Sciatic nerve (tissue), 2 donors: ENCODE measurements around the gene HTR6. TPM values are rescaled to one million over a fixed set of nuclear protein-coding genes. Genes with fewer than 3 reads are reported as not detected.
A peak's percentile ranks its signal among the peaks of the same experiment; 100 is the strongest.
"Not testable (repeated sequence)": the region's sequence is repeated elsewhere in the genome, so short reads cannot be mapped to it uniquely, and the experiment has no call there.

ENCODE experiments used
- ATAC-seq: fragments of 200-7000 bp; cut with Tn5 transposase; one replicate; pipeline ENCODE4 v1.9.1; 2020; ENCODE audit warnings: mild to moderate bottlenecking, moderate library complexity
- DNase-seq: peaks from one replicate; pipeline ENCODE4 v3.0.0-alpha.2; 2020; ENCODE audit warnings: low spot score
- intact Hi-C: fragments of 100-400 bp; cut with DNase I; formaldehyde crosslinking; loops from one replicate; pipeline ENCODE4 v1.14.2; 2022
- total RNA-seq: library from RNA; stranded (reverse); fragmentation: NEBNext Ultra II Directional; extraction: Animal tissue kit (Norgen Biotek cat#: 25700); gene quantifications from one replicate; pipeline ENCODE4 v1.2.1, GENCODE V29; 2021
- donor health status: DM: no; HTN: no; CAD: no.
- donor health status: DM: no; HTN: no; CAD: no.

HTR6 gene
- not detected for total RNA-seq

DNA sequence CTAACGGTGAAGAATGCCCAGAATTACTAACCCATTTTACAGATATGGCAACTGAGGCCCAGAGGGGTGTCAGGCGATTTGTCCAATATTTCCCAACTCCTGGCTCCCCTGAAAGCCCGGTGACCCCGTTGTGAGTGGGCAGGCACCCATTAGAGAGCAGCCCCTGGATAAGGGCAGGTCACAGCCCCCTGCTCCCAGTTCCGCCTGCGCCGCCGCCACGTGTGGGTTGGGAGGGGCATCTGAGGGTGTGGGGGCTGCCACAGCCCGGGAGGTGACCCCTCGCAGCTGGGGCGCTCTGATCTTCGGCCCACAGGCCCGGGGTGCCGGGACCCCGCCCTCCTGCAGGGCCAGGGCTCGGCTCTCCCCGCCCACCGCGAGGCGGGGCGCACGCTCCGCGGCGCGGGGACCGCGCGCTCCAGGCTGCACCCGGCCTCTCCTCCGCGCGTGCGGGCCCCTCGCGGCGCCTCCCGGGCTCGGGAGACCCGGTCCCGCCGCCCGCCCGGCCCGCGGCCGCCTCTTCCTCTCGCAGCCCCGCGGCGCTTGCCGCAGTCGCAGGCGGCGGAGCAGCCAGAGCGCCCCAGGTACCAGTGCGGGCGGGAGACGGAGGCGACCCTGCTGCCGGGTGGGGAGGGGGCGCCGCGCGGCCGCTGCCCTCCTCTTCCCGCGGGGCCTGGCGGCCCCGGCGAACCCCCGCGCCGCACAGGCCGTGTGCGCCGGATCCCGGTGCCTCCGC is at the start of gene HTR6:
HTR6 (plus strand) TSS at position 423 of the 733 bp plus-strand sequence. CDS start 879 bp downstream, outside the sequence.
- no peak for DNase-seq
- no peak for ATAC-seq
- intact Hi-C loops: loop anchor here (5.0 kb wide), 1 partner anchor 1268 kb away; no protein-coding TSS in a partner anchor

DNA sequence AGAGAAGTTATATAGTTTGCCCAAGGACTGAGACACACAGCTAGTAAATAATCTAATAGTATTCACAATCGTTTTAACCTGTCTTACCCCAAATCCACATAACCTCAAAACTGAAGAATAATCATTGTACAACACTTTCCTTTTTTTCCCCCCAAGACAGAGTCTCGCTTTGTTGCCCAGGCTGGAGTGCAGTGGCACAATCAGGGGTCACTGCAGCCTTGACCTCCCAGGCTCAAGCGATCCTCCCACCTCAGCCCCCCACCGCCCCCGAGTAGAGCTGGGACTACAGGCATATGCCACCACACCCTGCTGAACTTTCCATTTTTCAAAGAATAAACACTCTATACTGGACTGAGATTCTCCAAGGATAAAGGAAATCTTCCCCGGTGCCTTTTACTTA is 49.2 kb upstream of the HTR6 start:
- intact Hi-C loops: no loop called here
- no peak for ATAC-seq
- DNase-seq: no peak

DNA sequence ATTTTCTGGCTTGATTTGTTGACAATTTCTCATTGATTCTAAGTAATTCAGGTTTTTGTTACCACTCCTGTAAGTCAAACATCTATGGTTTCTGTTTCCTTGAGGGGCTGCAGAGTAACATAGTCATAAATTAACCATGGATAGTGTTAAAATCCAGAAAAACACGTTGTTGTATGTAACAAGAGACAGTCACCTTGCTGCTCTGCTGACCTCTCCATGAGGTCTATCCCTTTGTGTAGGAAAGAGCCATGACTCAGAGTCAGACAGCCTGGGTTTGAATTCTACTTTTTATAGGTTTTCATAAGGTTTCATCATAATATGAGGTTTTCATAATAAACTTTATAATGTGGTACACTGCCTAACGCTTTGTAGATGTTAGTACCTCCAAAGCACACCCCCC is 48.2 kb upstream of the HTR6 start:
- intact Hi-C loops: no loop called here
- DNase-seq (no peak), ATAC-seq (no peak)

DNA sequence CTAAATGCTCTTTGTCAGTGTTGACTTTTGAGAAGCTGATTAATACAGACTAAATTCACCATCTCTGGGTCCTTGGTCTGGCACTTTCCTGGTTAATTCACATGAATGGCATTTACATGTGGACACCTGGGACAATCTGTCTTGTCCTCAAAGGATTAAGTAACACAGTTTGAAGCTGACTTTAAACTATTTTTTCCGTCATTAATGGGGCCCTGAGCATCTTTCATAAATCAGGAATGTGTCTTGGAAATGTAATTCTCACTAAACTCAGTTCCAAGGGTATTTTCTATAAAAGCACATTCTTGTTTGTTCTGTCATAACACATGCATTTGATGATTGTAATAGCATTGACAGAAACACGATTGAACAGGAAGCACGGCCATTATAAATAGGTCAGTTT is 47.3 kb upstream of the HTR6 start:
- intact Hi-C loops: no loop called here
- ATAC-seq (no peak), DNase-seq (no peak)

DNA sequence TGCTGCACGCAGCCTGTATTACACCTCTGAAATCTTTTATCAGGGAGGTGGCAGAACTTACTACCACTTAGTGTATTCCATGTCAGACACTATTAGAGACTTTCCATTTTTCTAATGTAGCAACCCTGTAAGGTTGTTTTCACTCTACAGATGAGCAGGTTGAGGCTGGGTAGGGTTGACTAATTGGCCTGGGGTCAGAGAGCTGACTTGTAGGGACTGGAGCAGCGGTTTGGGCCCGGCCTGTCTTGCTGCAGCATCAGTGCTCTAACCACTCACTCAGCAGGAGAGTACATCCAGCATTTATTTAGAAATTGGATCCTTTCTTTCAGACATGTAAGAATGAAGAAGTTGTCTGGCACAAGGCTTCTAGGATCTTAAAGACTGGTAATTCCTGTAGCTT is 46.2 kb upstream of the HTR6 start:
- intact Hi-C loops: no loop called here
- DNase-seq (no peak), ATAC-seq (no peak)

DNA sequence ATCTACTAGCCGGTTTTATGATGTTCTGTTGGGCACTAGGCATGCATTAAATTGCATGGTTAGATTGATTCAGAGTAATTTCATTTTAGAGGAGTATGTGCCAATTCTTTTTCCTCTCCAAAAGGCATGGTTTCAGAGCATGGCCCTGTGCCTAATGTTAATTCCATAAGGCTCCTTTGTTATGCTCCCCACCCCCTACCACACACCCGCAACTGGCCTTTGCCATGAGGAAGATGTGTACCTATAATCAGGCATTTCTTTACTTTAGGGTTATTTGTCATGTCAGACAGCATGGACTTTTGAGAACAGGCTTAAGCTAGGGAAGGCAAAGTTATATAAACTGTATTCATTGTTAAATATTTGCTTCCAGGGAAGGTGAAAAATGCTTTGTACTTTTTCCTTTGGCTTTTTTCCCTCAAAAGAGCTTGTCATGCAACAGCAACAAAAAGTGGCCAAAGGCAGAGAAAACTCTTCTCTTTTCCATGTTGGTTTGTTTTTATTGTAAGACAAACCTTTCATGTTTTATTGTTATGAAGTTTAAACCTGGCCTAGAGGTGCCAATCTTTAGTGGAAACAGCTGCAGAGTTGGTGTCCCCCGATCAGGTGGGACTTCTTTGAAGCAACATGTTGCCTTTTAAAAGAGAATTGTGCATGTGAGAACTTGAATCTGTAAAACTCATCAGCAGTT is 44.8 kb upstream of the HTR6 start:
- no peak for DNase-seq
- intact Hi-C loops: no loop called here
- no peak for ATAC-seq

DNA sequence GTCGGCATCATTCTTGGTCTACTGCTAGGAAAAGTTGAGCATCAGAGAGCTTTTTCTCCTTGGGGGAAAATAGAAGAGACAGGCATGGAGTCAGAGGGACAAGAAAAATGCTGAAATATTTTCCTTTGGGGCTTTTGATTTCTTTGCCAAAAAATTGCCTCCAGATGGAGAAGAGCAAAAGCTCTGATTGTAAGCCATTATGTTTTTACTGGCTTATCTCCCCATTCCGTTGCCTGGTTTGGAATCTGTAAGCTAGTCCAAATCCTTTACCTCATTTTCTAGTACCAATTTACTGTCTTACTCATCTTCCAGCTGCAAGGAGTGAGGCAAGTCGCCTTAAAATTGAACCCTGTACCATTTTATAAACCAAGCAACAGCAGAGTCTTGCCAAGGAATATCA is 43.9 kb upstream of the HTR6 start:
- DNase-seq (no peak), ATAC-seq (peak; percentile 88)
- intact Hi-C loops: no loop called here

DNA sequence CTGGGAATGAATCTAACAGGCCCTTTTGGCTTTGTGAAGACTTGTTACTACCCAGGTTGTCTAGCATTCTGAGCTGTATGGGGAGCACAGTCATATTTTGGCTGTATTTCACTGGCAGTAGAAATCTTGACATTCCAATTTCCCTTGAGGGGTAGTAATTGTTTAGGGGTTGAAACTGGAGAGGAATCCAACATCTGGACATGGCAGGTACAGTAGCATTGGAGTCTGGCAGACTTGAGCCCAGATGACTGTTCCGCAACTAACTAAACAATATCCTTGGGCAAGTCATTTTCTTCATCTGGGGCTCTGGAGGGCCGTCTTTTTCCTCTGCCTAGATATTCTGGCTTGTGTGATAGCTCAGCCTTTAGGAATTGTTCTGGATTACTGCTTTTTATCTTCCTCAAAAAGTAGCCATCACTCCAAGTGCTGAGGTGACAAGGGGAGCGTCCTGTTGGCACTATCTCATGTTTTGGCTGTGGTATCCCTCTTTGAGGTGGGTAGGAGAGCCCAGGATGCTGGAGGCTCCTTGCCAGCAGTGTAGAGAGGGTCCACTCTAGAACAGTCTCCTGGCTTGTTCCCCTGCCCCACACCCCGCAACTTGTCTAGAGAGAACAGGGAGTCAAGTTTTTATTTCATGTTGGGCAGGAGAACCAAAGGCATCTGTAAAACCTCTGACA is 43.3 kb upstream of the HTR6 start:
- ATAC-seq: peak; percentile 63
- intact Hi-C loops: no loop called here
- DNase-seq: no peak

DNA sequence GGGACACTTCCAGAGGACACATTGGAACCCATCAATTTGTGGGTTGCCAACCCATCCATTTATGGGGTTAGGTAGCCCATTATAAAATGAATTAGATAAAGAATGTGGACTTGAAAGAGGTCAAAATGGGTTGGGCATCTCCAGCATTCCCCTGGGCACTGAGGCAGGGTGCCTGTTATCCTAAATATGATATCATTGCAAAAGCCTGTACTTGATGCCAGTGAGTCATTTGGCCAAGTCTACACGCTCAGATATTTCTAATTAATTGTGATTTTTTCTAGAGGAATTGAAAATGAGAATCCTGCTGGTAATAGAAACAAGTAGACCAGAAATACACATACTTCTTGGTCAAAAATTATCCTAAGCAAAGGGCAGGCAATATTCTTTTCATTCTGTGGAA is 42.5 kb upstream of the HTR6 start:
- DNase-seq (no peak), ATAC-seq (no peak)
- intact Hi-C loops: no loop called here

DNA sequence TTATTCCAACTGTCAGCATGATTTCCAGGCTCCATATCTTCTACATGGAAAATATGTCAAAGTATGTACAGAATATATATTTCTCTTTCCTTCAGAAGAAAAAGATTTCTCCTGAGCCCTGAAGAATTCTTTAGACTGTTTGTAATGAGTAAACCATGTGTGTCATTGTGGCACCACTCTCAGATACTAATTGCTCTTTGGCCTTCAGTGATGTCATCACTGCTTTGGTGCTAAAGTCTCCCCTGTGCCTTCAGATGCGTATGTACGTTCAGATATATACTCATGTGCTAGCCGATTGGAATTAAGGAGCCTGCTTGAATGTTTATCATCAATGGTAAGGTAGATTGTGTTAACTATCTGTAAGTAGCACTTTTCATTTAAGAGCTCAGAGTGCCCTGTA is 41.2 kb upstream of the HTR6 start:
- intact Hi-C loops: no loop called here
- ATAC-seq: no peak
- no peak for DNase-seq

DNA sequence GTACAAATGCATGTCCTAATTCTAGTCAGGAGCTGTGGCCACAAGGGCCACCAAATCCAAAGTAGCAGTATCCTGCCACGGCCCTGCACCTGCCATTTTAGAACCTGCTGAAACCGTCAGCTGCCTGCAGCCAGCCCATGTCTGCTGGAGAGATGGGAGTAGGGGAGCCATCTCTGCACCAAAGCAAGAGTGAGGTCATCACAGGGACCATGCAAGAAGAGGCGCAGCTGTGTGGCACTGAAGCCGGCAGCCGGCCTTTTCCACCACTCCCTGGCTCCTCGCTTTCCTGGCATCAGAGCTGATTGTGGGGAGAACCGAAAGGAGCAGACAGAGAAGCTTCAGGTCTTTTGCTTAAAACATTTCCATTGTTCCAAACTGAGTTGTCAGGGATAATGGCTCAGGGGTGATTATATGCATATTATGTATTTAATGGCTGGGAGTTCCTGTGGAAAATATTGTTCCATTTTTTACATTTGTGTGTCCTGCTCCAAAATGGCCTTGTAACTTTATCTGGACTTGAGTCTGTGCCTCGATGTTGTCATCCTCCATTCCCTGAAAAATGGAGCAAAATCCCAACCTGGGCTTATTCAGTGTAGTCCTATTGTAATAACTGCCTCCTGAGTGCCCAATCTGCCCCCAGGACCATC is 39.3 kb upstream of the HTR6 start:
- intact Hi-C loops: no loop called here
- ATAC-seq (no peak), DNase-seq (no peak)

DNA sequence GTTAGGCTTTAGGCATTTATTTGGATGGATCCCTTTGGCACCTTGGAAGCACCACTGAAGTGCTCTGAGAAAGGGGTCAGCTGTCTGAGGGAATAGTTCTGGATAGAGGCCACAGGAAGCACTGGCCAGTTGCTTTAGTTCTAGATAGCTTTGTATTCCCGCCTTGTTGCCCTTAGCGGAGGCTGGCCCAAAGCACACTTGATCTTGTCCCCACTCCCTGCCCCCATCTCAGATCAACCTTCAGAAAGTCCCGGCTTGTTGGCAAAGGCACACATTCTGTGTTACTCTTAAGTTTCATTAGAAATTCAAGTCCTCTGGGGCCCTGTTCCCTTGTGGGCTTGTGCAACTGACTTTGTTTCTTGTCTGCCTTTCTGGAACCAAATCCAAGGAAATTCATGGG is 35.8 kb upstream of the HTR6 start:
- intact Hi-C loops: no loop called here
- peak; percentile 79 for ATAC-seq
- no peak for DNase-seq

DNA sequence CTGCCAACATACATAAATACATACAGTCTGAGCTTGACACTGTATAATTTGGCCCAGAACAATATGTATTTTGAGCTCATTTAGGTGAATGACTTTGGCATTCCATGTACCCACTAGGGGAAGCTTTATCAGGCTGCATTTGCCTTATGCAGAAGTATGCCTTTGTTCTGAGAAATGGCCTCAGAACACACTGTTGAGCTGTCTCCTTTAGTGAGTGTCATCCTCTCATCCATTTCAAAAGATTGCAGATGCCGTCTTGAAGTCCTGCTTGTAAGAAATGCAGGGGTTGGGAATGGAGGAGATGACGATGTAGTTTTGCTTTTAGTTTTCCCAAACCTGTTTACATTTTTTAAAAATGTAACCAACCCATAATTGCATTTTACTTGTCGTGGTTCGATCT is 35.3 kb upstream of the HTR6 start:
- intact Hi-C loops: no loop called here
- peak; percentile 37 for ATAC-seq
- DNase-seq: no peak

DNA sequence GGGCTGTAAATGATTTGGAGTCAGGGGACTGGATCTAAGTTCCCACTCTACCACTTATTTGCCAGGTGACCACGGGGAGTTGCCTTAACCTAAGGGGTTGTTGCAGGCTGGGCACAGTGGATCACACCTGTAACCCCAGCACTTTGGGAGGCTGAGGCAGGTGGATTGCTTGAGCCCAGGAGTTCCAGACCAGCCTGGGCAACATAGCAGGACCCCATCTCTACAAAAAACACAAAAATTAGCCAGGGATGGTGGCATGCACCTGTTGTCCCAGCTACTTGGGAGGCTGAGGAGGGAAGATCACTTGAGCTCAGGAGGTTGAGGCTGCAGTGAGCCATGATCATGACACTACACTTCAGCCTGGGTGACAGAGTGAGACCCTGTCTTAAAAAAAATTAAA is 34.5 kb upstream of the HTR6 start:
- ATAC-seq, DNase-seq, intact Hi-C loops: not testable (repeated sequence)

DNA sequence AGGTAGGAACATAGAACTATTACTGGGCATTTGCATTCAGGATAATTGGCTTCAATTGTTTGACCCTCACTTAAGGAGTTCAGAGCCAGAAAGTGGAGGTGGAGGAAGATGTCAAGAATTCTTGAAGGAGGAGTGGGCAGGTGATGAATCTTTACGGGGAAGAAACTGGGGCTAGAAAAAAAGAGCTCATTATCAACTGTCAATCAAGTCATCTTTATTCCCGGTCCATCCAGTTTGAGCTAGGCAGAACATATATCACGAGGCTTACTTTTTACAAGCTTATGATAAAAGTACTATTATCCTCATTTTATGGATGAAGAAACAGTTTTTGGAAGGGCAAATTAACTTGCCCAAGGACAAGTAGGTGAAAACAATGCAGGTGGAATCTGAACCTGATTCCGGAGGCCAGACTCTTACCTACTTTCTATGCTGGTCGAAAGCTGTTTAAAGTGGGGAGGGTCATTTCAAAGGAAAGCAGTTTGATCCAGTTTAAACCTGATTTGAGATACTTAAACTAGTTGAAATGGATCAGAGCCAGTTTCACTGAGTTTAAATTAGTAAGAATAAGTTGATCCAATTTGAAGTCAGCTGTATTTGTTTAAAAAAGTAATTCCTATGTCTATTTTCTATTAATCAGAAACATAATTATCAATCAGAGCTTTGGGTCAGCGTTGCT is 33.8 kb upstream of the HTR6 start:
- intact Hi-C loops: no loop called here
- DNase-seq (no peak), ATAC-seq (no peak)

DNA sequence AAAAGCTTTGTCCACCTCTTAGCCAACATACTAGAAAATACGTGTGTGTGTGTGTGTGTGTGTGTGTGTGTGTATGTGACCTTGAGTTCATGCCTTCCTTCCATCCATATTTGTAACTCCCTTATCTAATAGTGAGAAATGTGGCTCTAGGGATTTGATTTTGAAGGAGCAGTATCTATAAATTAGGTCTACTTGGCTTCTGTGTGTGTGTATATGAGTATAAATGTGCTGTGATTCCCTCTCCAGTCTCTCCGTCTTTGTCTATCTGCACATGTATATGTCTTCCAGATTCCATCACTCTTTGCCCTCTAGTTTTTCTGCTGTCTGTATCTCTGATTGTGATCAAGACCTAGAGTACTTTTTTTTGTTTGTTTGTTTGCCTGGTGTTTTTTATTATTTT is 32.5 kb upstream of the HTR6 start:
- DNase-seq (no peak), ATAC-seq (no peak)
- intact Hi-C loops: no loop called here

DNA sequence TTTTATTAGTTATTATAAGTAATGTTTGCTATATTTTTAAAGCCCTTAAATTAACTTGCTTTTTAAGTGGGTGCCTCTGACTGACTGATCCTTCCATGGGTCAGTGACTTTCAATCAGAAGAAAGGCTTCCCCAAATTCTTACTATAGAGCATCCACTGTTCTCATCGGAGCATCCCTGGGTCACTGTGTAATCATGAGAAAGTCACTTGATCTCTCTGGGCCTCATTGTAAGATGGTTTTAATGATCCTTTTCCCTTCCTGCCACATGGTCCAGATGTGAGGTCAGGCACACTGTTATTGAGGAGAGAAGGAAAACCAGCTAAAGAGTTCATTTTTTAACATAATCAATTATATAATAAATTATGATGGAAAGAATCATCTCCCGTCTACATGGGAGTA is 31.6 kb upstream of the HTR6 start:
- no peak for ATAC-seq
- intact Hi-C loops: no loop called here
- no peak for DNase-seq

DNA sequence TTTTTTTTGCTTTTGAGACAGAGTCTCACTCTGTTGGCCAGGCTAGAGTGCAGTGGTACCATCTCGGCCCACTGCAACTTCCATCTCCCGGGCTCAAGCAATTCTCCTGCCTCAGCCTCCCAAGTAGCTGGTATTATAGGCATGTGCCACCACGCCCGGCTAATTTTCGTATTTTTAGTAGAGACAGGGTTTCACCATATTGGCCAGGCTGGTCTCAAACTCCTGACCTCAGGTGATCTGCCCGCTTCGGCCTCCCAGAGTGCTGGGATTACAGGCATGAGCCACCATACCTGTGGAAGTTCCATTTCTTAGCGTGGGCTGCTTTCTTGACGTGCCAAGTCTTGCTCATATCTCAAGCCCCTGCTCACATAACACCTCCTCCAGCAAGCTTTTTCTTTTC is 29.6 kb upstream of the HTR6 start:
- DNase-seq, ATAC-seq, intact Hi-C loops: not testable (repeated sequence)

DNA sequence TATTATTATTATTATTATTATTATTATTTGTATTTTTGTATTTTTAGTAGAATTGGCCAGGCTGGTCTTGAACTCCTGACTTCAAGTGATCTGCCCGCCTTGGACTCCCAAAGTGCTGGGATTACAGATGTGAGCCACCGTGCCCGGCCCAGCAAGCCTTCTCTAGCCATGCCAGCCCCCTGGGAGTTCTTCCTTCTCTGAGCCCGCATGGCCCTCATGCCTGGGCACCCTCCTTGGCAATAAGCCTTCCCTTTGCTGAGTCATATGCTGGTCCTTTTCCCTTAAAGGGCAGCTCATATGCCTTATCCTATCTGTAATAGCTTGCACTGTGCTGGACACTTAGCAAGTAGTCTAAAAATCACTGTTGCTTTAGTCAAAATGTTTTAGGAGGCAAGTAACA is 29.0 kb upstream of the HTR6 start:
- no peak for ATAC-seq
- no peak for DNase-seq
- intact Hi-C loops: no loop called here
